ENCODE results near the gene INSRR.

GRCh38 chr1:156900896-156901589 is 42.1 kb upstream of the INSRR start:
- TF ChIP-seq POLR2AphosphoS5 (IDR thresholded peaks at IDR 0.05; ENCODE audit: low read depth, low read length) (no peak), TAF1 (IDR thresholded peaks at IDR 0.05; ENCODE audit: borderline replicate concordance, insufficient read depth, low read length) (no peak)

Data from PFSK-1 (cell line).